Tibial nerve (tissue), 4 donors: ENCODE results near the gene CD93. TPM values are rescaled to one million over a fixed set of nuclear protein-coding genes. Genes with fewer than 3 reads are reported as not detected.

Source experiments
- DNase-seq, 2 donors: peaks; one replicate each; pipeline ENCODE4 v3.0.0-alpha.2; 2019; ENCODE audit warnings: low spot score in 2 of 2
- H3K27ac ChIP-seq, 4 donors: fragments of 200-600 bp; sonication (generic) in 3 of 4; one replicate each; pipeline ENCODE4 v1.5.1; 2017 to 2019; ENCODE audit warnings: mild to moderate bottlenecking in 1 of 4
- H3K27me3 ChIP-seq, 2 donors: fragments of 200-600 bp; sonication (generic) in 1 of 2; one replicate each; pipeline versions ENCODE4 v1.5.1 to v1.6.0; 2017 to 2019
- H3K36me3 ChIP-seq, 3 donors: fragments of 200-600 bp; sonication (generic); one replicate each; pipeline ENCODE4 v1.5.1; 2018 to 2019
- H3K4me1 ChIP-seq, 4 donors: fragments of 200-600 bp; sonication (generic) in 3 of 4; one replicate each; pipeline ENCODE4 v1.5.1; 2017 to 2019
- H3K4me3 ChIP-seq, 4 donors: fragments of 200-600 bp; sonication (generic) in 3 of 4; one replicate each; pipeline ENCODE4 v1.5.1; 2017 to 2019; ENCODE audit warnings: mild to moderate bottlenecking in 1 of 4, moderate library complexity in 1 of 4
- H3K9me3 ChIP-seq, 4 donors: fragments of 200-600 bp; sonication (generic) in 3 of 4; one replicate each; pipeline ENCODE4 v1.5.1; 2017 to 2019
- CTCF ChIP-seq, 5 experiments: fragments of 200-600 bp in 3 of 5; fragments of 450-650 bp in 2 of 5; sonication (generic) in 3 of 5; IDR thresholded peaks; one replicate each; pipeline ENCODE4 v1.5.1; 2016 to 2019; ENCODE audit warnings: antibody characterized with exemption in 5 of 5, mild to moderate bottlenecking in 3 of 5, moderate library complexity in 2 of 5
- EP300 ChIP-seq, 2 donors: sonication (generic); formaldehyde crosslinking; IDR thresholded peaks; one replicate each; pipeline ENCODE4 v1.6.1; 2017; ENCODE audit warnings: antibody characterized with exemption in 2 of 2, mild to moderate bottlenecking in 1 of 2
- POLR2A ChIP-seq, 2 donors: fragments of 450-650 bp; IDR thresholded peaks; one replicate each; pipeline ENCODE4 v1.6.1; 2017; ENCODE audit warnings: antibody characterized with exemption in 2 of 2, mild to moderate bottlenecking in 2 of 2, moderate library complexity in 2 of 2
- WGBS, 2 donors: methylation state at CpG; one replicate each; pipeline ENCODE4 v1.1.5; 2018; 5-methylcytosine and 5-hydroxymethylcytosine counted together
- total RNA-seq, 4 donors: library from RNA; depleted of rRNA; stranded (reverse); fragments of >200 nt; gene quantifications; one replicate each; pipeline ENCODE4 v1.1.0, GENCODE V29; 2016

Gene CD93
- total RNA-seq, 4 donors from 2014 or later = 23.0 to 85.1 (median 65.7) TPM

- Histone ChIP-seq H3K27me3 (no peaks in the 10 kb centered on the region), H3K4me1 (peaks cover 0 to 27% (median 15%) of the 10 kb centered on the region in 4 donors)
- 58 to 77% methylated on average over 5 of the region's 5 CpGs for WGBS, 2 donors
These were observed 24.9 kb downstream of the CD93 start for GRCh38 chr20:23061262-23061661.

GRCh38 chr20:23060629-23061028, 25.5 kb downstream of the CD93 start:
- Histone ChIP-seq H3K4me3 (no peak overlapping the region), H3K9me3 (peaks cover 0 to 2% (median 0%) of the 10 kb centered on the region in 4 donors), H3K27me3 (no peaks in the 10 kb centered on the region), H3K4me1 (peaks cover 0 to 27% (median 15%) of the 10 kb centered on the region in 4 donors), H3K36me3 (no peaks in the 10 kb centered on the region), H3K27ac (no peak overlapping the region)
- TF ChIP-seq EP300 (IDR thresholded peaks at IDR 0.05) = no peak
- TF ChIP-seq POLR2A (IDR thresholded peaks at IDR 0.05) = no peak
- no peak for TF ChIP-seq CTCF (IDR thresholded peaks at IDR 0.05)
- WGBS, 2 donors = 65 to 73% methylated on average over 4 of the region's 4 CpGs
- no peak for DNase-seq

More at GRCh38 chr20:23061262-23061661, 24.9 kb downstream of the CD93 start:
- no peaks in the 10 kb centered on the region for H3K36me3 ChIP-seq
- no peak overlapping the region for H3K4me3 ChIP-seq
- peaks cover 0 to 2% (median 0%) of the 10 kb centered on the region in 4 donors for H3K9me3 ChIP-seq
- H3K27ac ChIP-seq = peak overlapping the region in 2 of 4 donors; percentile 40 to 44
- DNase-seq = no peak
- TF ChIP-seq EP300 (IDR thresholded peaks at IDR 0.05) (no peak), POLR2A (IDR thresholded peaks at IDR 0.05) (no peak)

- 24 to 38% methylated on average over 3 of the region's 3 CpGs for WGBS, 2 donors
- no peak for TF ChIP-seq POLR2A (IDR thresholded peaks at IDR 0.05)
- no peak for TF ChIP-seq CTCF (IDR thresholded peaks at IDR 0.05)
- TF ChIP-seq EP300 (IDR thresholded peaks at IDR 0.05) = no peak
- no peak for DNase-seq
- H3K27ac ChIP-seq = no peak overlapping the region
- no peak overlapping the region for H3K4me3 ChIP-seq
- peaks cover 0 to 2% (median 0%) of the 10 kb centered on the region in 4 donors for H3K9me3 ChIP-seq
- peaks cover 0 to 27% (median 15%) of the 10 kb centered on the region in 4 donors for H3K4me1 ChIP-seq
- no peaks in the 10 kb centered on the region for H3K36me3 ChIP-seq
- H3K27me3 ChIP-seq = no peaks in the 10 kb centered on the region
These were observed 26.3 kb downstream of the CD93 start for GRCh38 chr20:23059846-23060245.

GRCh38 chr20:23059001-23059400, 27.1 kb downstream of the CD93 start:
- 77 to 82% methylated on average over 3 of the region's 3 CpGs for WGBS, 2 donors
- Histone ChIP-seq H3K27ac (no peak overlapping the region), H3K4me1 (peaks cover 0 to 27% (median 15%) of the 10 kb centered on the region in 4 donors), H3K9me3 (peaks cover 0 to 2% (median 0%) of the 10 kb centered on the region in 4 donors), H3K4me3 (no peak overlapping the region), H3K36me3 (no peaks in the 10 kb centered on the region), H3K27me3 (no peaks in the 10 kb centered on the region)
- no peak for DNase-seq
- TF ChIP-seq CTCF (IDR thresholded peaks at IDR 0.05) (no peak), EP300 (IDR thresholded peaks at IDR 0.05) (no peak), POLR2A (IDR thresholded peaks at IDR 0.05) (no peak)

- H3K9me3 ChIP-seq = peaks cover 0 to 2% (median 0%) of the 10 kb centered on the region in 4 donors
- no peak for DNase-seq
- TF ChIP-seq CTCF (IDR thresholded peaks at IDR 0.05) = no peak
- TF ChIP-seq POLR2A (IDR thresholded peaks at IDR 0.05) = no peak
- no peak overlapping the region for H3K27ac ChIP-seq
- H3K27me3 ChIP-seq = no peaks in the 10 kb centered on the region
- WGBS, 2 donors = 64 to 75% methylated on average over 1 of the region's 1 CpG
- no peaks in the 10 kb centered on the region for H3K36me3 ChIP-seq
- H3K4me1 ChIP-seq = peaks cover 0 to 27% (median 15%) of the 10 kb centered on the region in 4 donors
- H3K4me3 ChIP-seq = no peak overlapping the region
These were observed 27.9 kb downstream of the CD93 start for GRCh38 chr20:23058240-23058639.
